H1 (cell line): Measurements from ENCODE around the gene ACER3. TPM values are rescaled to one million over a fixed set of nuclear protein-coding genes. Genes with fewer than 3 reads are reported as not detected.

Source experiments
- polyA plus RNA-seq, 7 experiments: library from polyadenylated mRNA; depleted of rRNA in 3 of 7; stranded (reverse) in 5 of 7; unstranded in 2 of 7; fragments of >200 nt in 5 of 7; fragments of 200-250 nt in 2 of 7; gene quantifications; 1 replicate in 5 of 7; 2 replicates in 1 of 7; 4 replicates in 1 of 7; pipeline versions ENCODE4 v1.2.1 to v1.2.3, GENCODE V29; 2011 to 2013; ENCODE audit warnings: missing spikeins in 2 of 7, mixed read lengths in 2 of 7
- total RNA-seq: library from RNA; stranded (reverse); fragmentation: NEBNext Ultra II Directional; extraction: Animal tissue kit (Norgen Biotek cat#: 25700); gene quantifications from 2 replicates; pipeline ENCODE4 v1.2.1, GENCODE V29; 2021
- TF ChIP-seq, protein P1 (sequence below): IDR thresholded peaks from 2 replicates; pipeline ENCODE4 v1.6.1; 2011; ENCODE audit warnings: low read depth, mild to moderate bottlenecking, low read length; ENCODE audit not compliant: insufficient read depth

Gene ACER3
- total and polyA plus RNA-seq, 2 of the 8 experiments (the other 6 are each of a cell fraction or from before 2014, with no cell fraction given): 5.7 to 16.2 TPM

DNA sequence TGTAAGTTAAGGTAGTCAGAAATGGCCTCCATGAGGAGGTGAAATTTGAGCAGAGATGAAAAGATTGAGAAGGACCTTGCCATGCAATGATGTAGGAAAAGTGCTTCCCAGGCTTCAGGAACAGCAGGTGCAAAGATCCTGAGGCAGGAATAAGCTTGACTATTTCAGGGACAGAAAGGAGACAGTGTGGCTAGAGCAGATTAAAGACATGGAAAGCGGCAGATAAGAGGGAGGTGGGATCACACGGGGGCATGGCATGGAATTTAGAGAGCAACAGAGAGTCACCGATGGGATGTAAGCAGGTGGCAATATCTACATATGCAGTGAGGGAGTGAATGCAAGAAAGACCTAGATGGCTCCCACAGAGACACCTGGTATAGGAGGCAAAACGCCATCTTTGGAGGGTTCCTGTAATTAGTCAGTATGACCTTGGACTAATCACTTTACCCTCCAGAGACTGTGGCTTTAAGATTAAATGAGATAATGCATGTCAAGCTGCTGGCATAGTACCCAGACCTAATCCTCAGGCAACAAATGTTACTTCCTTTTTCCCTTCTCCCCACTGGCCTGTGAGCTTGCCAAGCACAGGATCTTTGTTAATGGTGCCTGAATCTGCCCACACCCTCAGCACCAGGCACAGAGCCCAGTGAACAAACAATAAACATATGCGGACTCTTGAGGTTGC lies 24.6 kb upstream of the ACER3 start (continued):
- TF ChIP-seq, protein P1, sequence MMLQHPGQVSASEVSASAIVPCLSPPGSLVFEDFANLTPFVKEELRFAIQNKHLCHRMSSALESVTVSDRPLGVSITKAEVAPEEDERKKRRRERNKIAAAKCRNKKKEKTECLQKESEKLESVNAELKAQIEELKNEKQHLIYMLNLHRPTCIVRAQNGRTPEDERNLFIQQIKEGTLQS: no peak
- TF ChIP-seq, all 59 proteins: peak for 0
